Neural crest cell (in vitro differentiated cells): ENCODE data around the gene DUSP7. TPM values are rescaled to one million over a fixed set of nuclear protein-coding genes. Genes with fewer than 3 reads are reported as not detected.

Experiments
- DNase-seq: peaks from one replicate; pipeline ENCODE4 v3.0.0; 2021; ENCODE audit warnings: low read depth, mixed read lengths, low spot score
- H3K27ac Mint-ChIP-seq: one replicate; pipeline ENCODE4 v1.8.0; 2021; ENCODE audit warnings: mild to moderate bottlenecking, mixed read lengths; ENCODE audit not compliant: unreplicated experiment
- H3K27me3 Mint-ChIP-seq: 2 replicates; pipeline ENCODE4 v1.8.0; 2021; ENCODE audit warnings: low read depth, mild to moderate bottlenecking, mixed read lengths
- H3K36me3 Mint-ChIP-seq: 2 replicates; pipeline ENCODE4 v1.8.0; 2021; ENCODE audit warnings: low read depth, mild to moderate bottlenecking, mixed read lengths
- H3K4me1 Mint-ChIP-seq: 2 replicates; pipeline ENCODE4 v1.8.0; 2021; ENCODE audit warnings: mixed read lengths
- H3K4me3 Mint-ChIP-seq: one replicate; pipeline ENCODE4 v1.8.0; 2021; ENCODE audit warnings: mild to moderate bottlenecking, mixed read lengths
- H3K9me3 Mint-ChIP-seq: 2 replicates; pipeline ENCODE4 v1.8.0; 2021; ENCODE audit warnings: mixed read lengths
- total RNA-seq: library from RNA; stranded (reverse); gene quantifications from 2 replicates; pipeline ENCODE4 v1.2.1, GENCODE V29; 2021
- TF ChIP-seq, protein P1 (sequence below): fragments of 200-600 bp; sonication (generic); conservative IDR thresholded peaks from 2 replicates; pipeline ENCODE4 v1.5.0; 2021; ENCODE audit warnings: antibody characterized with exemption, mild to moderate bottlenecking

The DUSP7 gene
- total RNA-seq, 1 donor from 2014 or later, result 24.2 TPM

DNA sequence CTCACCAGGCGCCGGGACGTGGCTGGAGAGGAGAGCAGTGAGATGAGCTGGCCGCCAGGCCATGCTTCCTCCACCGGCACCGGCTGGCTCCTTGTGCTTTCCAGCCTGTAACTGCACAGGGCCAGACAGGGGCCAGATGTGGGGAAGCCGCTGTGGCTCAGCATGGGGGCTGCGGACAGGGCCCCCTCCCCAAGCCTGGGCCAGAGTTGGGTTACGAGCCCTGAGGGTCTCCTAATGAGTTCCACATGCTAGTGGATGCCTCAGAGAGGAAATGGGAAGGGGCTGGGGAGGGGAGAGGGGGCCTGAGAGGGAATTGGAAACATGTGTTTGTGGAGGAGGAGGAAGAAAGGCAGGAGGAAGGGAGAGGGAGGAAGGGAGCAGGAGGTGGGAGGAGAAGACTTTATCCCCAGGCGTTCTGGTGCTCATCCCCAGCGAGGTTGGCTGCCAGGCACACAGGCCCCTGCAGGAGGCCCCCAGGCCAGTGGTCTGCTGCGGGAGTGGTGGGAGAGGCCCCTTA lies 11.7 kb upstream of the DUSP7 start:
- Mint-ChIP-seq H3K36me3 (no peaks in the 10 kb centered on the region), H3K27ac (no peak overlapping the region), H3K27me3 (no peaks in the 10 kb centered on the region), H3K4me1 (peaks cover 10% of the 10 kb centered on the region), H3K4me3 (no peak overlapping the region), H3K9me3 (no peaks in the 10 kb centered on the region)
- TF ChIP-seq, protein P1, sequence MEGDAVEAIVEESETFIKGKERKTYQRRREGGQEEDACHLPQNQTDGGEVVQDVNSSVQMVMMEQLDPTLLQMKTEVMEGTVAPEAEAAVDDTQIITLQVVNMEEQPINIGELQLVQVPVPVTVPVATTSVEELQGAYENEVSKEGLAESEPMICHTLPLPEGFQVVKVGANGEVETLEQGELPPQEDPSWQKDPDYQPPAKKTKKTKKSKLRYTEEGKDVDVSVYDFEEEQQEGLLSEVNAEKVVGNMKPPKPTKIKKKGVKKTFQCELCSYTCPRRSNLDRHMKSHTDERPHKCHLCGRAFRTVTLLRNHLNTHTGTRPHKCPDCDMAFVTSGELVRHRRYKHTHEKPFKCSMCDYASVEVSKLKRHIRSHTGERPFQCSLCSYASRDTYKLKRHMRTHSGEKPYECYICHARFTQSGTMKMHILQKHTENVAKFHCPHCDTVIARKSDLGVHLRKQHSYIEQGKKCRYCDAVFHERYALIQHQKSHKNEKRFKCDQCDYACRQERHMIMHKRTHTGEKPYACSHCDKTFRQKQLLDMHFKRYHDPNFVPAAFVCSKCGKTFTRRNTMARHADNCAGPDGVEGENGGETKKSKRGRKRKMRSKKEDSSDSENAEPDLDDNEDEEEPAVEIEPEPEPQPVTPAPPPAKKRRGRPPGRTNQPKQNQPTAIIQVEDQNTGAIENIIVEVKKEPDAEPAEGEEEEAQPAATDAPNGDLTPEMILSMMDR, result no peak
- no peak for DNase-seq

DNA sequence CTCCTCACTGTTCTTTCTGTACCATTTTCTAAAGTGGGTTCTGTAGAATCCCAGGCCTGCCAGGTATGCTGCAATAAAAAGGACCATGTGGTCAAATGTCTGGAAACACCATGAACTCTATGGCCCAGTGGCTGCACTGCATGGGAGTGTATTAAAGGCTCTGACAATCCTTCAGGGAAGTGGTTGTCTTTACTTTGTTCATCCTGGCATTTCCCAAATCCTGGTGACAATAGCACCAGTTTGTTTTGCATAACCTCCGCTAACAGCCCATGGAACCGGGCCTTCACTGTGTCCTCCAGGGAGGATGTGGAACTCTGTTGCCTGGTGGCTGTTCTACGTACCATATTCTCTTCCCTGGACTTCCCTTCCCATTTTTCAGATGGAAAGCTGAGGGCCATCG lies 11.2 kb upstream of the DUSP7 start:
- Mint-ChIP-seq H3K27me3 (no peaks in the 10 kb centered on the region), H3K4me1 (peaks cover 10% of the 10 kb centered on the region), H3K27ac (no peak overlapping the region), H3K4me3 (no peak overlapping the region), H3K9me3 (no peaks in the 10 kb centered on the region), H3K36me3 (no peaks in the 10 kb centered on the region)
- TF ChIP-seq, protein P1, result no peak
- no peak for DNase-seq

DNA sequence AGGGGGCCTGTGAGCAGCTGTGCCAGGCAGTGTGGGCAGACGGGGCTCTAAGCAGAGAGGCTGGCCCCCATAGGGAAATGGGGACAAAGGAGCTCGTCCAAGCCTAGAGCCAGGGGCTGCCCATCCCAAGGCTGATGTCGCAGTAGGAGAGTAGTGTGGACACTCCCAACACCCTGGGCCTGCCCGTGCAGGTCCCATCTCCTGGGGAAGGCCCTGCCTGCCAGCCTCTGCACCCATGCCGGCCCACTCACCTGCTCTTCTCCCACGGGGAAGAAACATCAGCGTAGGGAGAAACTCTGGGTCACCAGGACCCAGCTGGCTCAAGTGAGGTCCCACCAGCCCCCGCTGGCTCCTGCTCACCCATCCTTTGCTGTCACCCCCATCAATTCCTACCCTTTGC lies 10.7 kb upstream of the DUSP7 start:
- DNase-seq, result no peak
- H3K36me3 Mint-ChIP-seq, result no peaks in the 10 kb centered on the region
- no peaks in the 10 kb centered on the region for H3K9me3 Mint-ChIP-seq
- H3K27me3 Mint-ChIP-seq, result no peaks in the 10 kb centered on the region
- no peak overlapping the region for H3K4me3 Mint-ChIP-seq
- TF ChIP-seq, protein P1, result no peak
- H3K27ac Mint-ChIP-seq, result peak overlapping the region; percentile 71
- peaks cover 10% of the 10 kb centered on the region for H3K4me1 Mint-ChIP-seq

DNA sequence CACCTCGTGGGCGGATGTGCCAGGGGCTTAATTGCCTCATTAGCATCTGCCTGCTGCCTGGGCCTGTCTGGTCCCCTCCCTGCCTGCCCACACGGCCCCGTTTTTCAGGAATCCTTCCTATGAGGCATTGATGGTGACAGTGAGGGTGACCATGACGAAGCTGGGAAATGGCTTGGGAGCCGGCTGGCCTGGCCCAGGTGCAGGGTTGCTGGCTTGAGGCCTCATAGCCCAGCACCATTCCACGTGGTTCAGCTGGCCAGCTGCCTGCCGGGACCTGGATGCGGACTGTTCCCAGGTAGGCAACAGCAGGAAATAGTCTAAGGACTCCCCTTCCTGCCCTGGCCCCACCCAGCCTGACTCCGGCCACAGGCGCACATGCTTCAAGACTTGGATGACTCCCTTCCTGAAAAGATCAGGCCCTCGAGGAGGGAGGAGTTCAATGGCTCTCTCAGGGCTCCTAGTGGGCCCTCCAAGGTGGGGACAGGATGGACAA lies 8.9 kb upstream of the DUSP7 start:
- Mint-ChIP-seq H3K4me1 (no peaks in the 10 kb centered on the region), H3K27ac (no peak overlapping the region), H3K4me3 (no peak overlapping the region), H3K9me3 (no peaks in the 10 kb centered on the region), H3K27me3 (no peaks in the 10 kb centered on the region), H3K36me3 (no peaks in the 10 kb centered on the region)
- TF ChIP-seq, protein P1, result no peak
- no peak for DNase-seq

DNA sequence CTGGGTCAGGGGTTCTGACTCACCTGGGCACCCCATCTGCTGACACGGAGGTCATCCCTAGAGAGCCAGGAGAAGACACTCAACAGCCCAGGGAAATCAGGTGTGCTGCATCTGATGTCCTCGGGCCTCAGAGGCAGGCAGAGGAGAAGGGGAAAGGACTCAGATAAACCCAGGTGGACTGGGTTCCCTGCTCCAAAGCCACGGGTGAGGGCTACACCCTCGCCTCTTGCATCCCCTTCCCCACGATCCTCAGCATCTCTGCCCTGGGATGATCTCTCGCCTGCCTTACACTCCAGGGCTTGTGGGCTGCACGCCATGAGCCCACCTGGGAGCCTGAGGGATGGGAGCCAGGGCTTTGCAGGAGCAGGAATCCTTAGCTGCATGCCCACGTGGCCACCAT lies 8.2 kb upstream of the DUSP7 start:
- H3K27ac Mint-ChIP-seq, result no peak overlapping the region
- no peak for DNase-seq
- no peaks in the 10 kb centered on the region for H3K4me1 Mint-ChIP-seq
- TF ChIP-seq, protein P1, result no peak
- no peaks in the 10 kb centered on the region for H3K36me3 Mint-ChIP-seq
- H3K27me3 Mint-ChIP-seq, result no peaks in the 10 kb centered on the region
- H3K4me3 Mint-ChIP-seq, result no peak overlapping the region
- no peaks in the 10 kb centered on the region for H3K9me3 Mint-ChIP-seq
